HG03066 (cell line): ENCODE results near the gene KAZN.

Source experiments
- ATAC-seq: cut with Tn5 transposase; IDR thresholded peaks from one replicate; pipeline ENCODE4 v1.9.1; 2021; ENCODE audit warnings: low read depth; ENCODE audit not compliant: unreplicated experiment

Gene KAZN

DNA sequence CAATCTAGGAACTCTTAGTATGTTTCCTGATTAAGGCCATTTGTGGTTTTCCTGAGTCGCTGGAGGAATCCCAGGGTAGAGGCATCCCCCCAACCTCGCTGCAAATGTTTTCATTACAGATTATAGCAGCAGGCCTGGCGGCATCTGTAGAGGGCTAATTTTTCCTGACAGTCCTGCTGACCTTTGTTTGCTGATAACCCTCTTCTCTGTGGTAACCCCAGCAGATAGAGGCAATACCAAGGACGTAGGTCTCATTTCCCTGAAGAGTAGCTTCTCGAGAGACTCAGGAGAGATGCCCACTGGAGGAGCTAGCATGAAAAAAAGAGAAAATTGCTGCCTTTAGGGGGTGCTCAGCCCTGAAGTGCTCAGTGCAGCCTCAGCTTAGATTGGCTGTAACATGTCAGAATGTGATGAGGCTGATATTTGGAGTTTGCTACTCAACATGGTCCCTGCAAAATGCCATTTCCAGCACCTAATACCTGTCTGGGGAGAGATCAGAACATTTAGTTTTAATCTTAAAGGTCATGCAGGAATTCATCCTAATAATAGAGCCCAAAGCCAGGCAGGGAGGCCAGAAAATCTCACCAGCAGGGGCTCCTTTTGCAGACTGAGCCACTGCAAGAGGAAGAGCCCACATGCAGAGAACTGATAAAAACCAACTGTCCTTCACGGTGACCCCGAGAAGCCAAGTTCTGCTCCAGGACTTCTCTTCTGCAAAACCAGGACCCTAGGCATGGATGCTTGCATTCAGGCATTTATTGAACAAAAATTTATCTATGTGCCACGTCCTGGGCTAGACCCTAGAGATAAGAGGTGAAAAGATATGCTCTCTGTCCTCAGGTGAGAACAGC, 184.5 kb downstream of the KAZN start:
- no peak for ATAC-seq

DNA sequence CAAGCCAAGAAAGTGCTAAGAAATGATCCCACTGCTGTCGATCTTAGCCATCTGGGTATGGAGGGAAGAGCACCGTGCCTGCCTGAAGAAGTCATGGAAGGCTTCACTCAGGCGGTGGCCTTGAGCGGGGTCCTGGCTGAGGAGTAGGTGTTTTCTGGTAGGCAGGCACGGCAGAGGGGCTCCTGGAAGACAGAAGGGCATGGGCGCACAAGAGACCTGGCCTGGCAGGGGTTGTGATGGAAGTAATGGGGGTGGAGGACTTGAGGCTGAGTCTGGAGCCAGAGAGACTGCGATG, 185.1 kb downstream of the KAZN start:
- ATAC-seq: no peak

DNA sequence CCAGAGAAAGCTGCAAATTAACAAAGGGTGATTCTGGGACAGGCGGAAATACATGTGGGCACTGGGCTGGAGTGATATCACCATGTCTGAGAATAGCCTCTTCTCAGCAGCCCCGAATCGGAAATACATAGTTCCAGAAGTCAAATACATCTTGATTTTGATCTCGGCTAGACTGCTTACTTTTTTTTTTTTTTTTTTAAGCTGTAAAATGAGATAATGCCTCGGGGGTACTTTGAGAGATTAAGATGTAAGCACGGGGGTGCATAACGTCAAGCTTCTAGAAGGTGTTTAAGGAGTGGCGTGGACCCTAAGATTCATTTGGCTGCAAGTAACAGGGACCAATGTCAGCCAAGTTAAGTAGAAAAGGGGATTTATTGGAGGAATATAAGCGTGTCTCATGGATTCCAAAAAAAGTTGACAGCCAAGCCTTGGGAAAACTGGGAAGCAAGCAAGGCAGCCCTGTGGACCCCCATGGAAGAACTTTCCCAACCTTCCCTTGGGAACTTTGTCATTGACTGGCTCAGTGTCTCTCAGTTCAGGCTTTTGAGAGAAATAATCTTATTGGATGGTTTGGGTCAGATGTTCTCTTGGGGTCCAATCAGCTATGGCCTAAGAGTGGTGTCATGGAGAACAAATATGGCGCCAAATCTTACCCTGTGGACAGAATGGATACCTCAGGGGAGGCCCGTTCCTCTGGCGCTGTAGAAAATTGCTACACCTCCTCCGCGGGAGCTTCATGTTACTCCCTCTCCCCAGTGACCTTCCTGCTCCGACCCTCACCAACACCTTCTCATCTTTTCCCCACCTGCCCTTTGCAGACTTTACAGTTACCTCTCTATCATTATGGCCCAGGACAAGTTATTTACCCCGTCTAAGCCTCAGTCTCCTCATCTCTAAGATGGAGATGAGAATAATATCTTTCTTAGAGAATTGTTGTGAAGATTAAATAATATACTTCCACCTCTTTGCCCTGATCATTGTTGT, 186.6 kb downstream of the KAZN start:
- no peak for ATAC-seq

DNA sequence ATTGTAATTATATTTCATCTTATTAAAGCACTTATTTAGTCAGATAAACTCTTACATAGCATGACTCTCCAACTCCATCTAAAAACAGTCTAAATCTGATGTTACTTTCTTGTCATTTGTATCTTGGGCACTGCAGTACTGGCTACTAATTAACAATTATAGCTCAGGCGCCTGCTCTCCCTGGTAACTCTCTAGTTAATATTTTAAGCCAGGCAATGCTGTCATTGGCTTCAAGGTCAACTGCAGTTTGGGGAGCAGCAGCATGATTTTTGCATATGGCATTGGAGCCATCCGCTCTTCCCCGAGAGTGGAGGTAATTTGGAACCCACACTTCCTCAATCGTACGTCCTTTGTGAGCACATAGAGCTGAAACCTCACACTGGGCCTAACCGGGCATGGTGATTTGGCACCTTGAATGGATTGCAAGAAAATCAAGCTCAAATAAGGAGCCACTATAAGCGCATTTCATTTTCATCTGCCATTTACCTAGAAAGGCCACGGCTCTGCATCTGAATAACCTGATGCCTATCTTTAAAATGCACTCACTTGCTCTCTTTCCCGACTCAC, 187.7 kb downstream of the KAZN start:
- no peak for ATAC-seq

DNA sequence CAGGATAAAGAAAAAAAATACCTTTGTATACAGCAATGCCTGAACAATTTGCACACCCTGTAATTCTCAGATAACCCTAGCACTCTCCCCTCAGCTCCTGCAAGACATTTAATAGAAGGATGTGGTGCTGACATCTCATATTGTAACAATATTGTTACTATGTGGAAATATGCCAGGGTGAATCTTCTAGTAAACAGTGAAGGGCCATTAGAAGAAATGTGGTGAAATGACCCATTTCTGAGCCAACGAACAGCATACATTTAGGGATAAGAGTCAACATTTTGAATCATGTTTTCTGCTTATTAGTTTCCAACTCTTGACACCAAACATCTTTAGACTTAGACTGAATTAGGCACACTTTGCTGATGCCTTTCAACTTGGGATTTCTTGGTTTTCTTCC, 188.2 kb downstream of the KAZN start:
- no peak for ATAC-seq

DNA sequence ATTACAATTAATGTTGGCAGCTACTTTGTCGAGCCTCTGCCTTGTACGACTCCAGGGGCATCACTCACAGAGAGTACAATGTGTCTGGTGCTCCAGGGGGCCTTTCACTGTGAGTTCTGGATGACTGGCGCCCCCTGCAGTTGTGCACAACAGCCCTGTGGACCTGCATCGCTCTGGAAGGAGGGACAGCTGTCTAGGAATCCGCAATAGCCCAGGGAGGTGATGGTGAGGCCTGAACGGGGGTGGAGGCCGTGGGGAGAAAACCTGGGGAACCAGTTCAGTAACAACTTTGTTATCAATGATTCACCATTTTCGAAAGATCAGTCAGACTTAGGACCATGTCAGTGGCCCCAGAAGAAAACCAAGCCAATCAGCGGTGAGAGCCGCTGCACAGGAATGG, 189.1 kb downstream of the KAZN start:
- ATAC-seq: no peak

DNA sequence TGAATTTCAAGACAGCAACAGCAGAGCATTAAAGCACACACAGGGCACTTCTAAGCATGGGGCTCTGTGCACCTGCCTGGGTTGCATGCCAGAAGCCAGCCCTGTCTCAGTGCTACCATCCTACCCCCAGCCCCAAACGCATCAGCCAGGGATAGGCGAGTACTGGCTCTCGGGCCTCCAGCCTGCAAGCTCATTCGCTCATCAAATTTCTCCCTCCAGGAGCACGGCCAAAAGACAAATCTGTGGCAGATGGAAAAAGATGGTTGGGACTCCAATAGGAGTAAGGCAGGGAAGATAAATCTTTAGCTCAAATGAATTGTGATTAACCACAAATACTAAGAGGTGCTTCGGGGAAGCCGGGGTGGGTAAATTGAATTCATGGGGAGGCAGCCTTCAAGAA, 189.6 kb downstream of the KAZN start:
- no peak for ATAC-seq

DNA sequence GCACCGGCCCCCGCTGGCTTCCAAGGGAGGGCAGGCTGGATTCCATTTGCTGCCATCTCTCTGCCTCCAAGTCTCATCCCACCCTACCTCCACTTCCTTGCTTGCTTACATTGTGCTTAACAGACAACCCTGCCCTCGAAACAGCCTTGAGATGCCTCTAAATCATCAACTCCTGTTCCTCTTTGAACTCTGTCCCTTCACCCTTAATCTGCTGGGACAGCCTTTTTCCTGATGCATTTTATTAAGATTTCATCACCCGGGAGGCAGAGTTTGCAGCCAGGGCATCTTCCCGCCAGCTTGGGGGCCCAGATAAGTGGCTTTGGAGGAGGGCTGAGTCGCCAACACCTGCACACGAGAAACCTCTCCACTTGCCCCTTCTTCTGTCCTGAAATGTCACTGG, 192.5 kb downstream of the KAZN start:
- ATAC-seq: no peak

DNA sequence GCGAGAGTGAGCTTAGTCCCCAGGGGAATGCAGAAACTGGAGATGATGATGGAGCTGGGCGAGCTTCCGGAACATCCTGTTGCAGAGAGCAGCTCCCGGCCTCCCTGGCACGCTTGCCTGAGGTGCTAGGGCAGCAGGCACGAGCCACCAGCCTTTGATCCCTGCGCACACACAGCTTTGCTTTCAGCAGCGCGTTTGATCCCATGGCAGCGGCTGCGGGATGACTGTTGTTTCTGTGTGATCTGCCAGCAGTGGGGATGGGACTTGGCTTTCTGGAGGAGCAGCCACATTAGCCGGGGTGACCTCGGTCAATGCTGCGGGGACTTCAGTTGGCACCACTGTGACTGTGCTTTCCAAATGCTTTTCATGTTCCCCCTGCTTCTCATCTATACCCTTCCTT, 193.2 kb downstream of the KAZN start:
- ATAC-seq: no peak

DNA sequence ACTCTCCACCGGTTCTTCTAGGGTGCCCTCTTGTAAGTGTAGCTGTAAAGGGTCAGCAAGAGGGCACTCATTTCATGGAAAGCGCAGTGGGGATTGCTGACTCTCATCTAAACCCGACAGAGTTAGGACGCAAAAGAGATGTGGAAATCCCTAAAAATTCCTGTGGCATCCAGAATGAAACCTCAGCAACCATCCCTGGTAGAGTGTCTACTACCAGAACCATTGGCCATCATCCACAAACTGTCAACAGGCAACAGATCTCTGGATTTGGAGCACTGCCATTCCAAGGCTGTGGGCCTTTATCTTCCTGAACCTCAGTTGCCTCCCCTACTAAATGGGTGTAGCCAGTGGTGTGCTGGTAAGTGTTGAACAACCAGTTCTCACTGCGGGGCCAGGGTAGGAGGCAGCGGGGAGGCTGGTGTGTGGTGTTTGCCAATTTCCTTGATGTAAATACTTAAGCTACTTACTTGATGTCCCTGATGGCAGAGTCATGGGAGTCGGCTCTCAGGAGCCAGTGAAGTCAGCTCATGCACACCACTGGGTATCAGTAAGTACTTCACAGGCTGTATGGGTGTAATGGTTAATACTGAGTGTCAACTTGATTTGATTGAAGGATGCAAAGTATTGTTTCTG, 195.8 kb downstream of the KAZN start:
- no peak for ATAC-seq

DNA sequence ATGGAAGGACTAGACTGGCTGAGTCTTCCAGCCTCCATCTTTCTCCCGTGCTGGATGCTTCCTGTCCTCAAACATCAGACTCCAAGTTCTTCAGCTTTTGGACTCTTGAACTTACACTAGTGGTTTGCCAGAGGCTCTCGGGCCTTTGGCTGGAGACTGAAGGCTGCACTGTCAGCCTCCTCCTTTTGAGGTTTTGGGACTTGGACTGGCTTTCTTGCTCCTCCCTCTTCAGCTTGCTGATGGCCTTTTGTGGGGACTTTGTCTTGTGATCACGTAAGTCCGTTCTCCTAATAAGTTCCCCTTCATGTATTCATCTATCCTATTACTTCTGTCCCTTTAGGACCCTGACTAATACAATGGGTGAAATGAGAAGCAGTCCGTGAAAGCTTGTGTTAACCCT, 196.4 kb downstream of the KAZN start:
- ATAC-seq: no peak

DNA sequence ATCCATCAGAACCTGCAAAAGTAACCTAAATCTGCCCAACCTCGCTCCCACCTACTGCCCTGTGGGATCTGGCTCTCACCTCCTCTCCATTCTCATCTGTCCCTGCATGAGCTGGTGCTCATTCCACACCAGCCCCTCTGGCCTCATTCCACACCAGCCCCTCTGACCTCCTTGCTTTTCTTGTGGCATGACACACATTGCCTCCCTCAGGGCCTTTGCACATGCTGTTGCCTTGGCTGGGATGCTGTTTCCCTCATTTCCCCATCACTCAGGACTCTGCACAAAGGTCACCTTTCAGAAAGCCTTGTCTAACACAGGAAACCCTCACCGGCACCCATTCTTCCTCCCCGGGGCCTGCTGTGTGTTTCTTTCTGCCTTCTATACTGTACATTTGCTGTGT, 197.1 kb downstream of the KAZN start:
- ATAC-seq: no peak

DNA sequence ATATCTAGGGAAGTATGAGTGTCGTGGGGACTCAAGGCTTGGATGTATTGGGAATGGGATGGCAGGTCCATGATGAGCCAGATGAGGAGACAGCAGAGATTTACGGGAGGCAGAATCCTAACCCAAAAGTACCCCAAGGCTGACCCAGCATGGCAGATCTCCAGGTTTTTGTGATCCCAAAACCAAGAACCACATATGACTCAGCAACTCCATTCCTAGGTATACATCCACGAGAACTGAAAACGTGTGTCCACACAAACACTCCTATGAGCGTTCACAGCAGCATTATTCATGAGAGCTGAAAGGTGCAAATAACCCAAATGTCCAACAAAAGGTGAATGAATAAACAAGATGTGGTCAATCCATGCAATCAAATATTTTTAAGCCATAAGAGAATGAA, 201.5 kb downstream of the KAZN start:
- no peak for ATAC-seq

DNA sequence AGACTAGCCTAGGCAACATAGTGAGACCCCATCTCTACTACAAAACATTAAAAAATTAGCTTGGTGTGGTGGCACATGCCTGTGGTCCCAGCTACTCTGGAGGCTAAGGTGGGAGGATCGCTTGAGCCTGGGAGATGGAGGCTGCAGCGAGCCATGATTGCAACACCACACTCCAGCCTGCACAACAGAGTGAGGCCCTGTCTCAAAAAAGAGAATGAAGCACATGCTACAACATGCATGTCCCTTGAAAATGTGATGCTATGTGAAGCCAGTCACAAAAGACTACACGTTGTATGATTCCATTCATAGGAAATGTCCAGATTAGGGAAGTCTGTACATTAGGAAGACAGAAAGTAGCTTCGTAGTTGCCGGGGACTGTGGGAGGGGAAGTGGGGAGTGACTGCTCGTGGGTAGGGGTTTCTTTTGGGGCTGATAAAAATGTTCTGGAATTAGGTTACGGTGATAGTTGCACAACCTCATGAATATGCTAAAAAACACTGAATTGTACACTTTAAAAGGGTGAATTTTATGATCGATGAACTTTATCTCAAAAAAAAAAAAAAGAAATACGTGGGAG, 202.1 kb downstream of the KAZN start:
- no peak for ATAC-seq

DNA sequence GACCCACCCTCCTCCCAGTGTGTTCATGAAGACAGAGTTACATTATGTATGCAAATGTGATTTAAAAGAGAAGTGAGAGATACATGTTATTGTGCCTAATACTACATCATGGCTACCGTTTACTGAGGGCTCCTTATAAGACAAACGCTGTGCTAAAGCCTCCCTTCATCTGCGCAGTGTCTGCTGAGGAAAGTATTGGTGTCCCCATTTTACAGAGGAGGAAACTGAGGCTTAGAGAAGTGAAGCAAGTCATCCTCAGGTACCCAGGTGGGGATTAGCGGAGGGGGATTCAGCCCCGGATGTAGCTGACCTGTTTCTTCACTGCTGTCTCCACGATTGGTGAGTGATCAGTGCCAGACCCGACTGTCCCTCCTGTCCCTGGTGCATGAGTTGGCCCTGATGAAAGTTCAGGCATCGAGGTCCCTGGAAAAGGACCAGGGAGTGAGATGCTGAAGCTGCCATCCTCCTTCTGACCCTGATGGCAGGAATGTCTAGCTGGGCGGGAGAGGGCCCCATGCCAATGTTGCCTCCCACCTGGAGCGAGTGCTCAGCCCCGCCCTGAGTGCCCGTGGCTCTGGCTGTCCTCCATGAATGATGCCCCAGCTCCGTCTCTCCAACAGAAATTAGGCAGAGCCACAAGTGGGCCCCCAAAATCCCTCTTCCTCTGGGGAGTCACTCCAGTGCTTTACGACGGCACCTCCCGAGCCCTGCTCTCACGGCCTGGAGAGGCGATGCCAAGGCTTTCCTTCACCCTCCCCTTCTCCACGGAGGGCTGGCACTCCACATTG, 204.7 kb downstream of the KAZN start:
- ATAC-seq: no peak

DNA sequence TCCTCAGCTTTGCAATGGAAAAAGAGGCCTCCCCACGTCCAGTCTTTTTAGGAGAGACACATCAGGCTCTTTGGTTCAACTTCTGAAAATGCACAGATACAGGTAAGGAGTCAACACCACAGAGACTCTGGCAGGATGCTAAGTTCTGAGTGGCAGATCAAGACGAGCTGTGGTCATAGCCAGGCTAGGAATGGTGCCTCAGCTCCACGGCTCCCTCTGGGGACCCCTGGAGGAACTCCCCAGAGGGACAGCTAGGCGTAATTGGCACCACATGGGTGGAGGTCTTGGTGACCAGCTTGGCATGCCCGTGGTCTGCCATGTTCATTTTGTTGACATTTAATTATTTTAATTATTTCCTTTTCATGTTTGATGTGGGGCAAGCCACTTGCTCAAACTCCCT, 206.1 kb downstream of the KAZN start:
- ATAC-seq: no peak

DNA sequence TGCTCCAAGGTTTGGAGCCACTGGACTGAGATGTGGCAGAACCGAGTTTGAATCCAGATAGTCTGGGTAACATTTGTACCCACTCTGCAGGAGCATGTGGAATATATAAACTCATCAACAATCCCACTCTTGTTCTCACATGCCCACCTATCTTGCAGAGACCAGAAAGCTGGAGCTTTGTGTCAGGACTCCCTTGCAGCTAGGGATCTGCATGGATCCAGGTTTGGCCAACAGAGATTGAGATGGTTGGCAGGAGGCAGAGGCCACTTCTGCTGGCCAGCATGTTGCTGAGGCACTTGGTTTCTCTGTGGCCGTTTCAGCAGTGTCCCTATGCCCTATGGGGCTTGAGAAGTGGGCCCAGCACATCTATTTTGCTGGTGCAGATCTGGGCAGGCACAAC, 208.3 kb downstream of the KAZN start:
- no peak for ATAC-seq

DNA sequence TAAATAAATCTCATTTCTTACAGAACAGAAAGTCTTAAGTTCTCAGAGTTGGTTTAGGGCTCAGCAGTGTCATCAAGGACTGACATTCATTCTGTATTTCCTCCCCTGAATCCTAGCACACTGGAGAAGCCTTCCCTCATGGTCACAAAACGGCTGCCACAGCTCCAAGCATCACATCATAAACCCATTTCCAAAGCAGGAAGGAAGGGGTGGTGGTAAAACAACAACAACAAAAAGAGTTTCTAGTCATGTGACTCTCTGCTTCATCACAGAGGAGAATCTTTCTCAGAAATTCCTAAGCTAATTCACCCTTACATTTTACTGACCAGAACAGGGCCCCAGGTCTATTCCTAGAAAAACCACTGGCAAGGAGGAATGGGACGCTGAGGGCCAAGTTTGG, 210.3 kb downstream of the KAZN start:
- no peak for ATAC-seq

DNA sequence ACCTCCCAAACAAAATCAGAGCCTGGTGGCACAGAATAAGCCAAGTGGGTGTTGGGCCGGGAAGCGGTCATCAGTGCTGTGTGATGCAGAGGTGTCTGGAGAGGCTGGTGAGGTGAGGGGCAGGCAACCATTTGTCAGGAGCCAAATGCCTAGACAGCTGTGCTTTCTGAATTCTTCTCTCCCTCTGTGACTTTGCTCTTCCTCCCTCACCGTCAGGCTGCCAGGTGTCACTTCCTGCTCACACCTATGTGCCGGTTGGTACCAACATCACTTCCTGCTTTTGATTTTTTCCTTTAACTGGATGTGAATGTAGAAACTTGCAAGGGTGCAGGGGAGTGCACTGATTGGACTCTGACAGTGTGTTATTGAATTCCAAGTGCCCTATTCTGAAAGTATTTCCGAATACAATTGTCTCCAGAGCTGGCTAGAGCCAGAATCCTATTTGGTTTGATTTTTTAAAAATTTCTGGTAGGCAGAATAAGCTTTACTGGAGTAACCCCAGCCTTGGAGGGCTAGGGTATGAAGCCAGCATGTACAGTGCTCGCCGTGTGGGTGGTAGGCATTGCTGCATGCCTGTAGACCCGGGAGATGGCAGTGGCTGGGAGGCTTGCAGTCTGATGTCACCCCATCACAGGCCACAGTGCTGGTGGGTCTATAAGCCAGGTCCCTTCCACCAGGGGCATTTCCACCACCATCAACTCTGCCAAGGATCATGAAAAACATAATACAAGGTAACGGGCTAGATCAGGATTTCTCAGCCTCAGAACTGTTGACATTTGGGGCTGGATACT, 210.9 kb downstream of the KAZN start:
- ATAC-seq: no peak
